AG04449 (cell line): ENCODE measurements around the gene ATP10B.

Experiments used
- CTCF ChIA-PET: fragments of 350-600 bp; formaldehyde crosslinking; extraction: SDS; loops from one replicate; lab custom pipeline; 2021; ENCODE audit warnings: antibody characterized with exemption; lab: Yijun Ruan, JAX
- POLR2A ChIA-PET: fragments of 400-600, 350-600 bp; formaldehyde crosslinking; extraction: SDS; loops from one replicate; lab custom pipeline; 2020; ENCODE audit warnings: antibody characterized with exemption, inconsistent platforms; lab: Yijun Ruan, JAX
- DNase-seq: peaks from one replicate; pipeline ENCODE4 v3.0.0-alpha.2; 2010; ENCODE audit warnings: low read depth, low spot score
- H3K4me3 ChIP-seq: 2 replicates; pipeline ENCODE4 v1.5.1; 2011; ENCODE audit warnings: low read depth, mild to moderate bottlenecking, control low read depth, low read length
- CTCF ChIP-seq: IDR thresholded peaks from one replicate; pipeline ENCODE4 v1.5.1; 2011; ENCODE audit warnings: mild to moderate bottlenecking, moderate library complexity, low read length, control low read depth, inconsistent platforms; ENCODE audit not compliant: insufficient read depth; ENCODE audit errors: missing control alignments

Gene ATP10B

GRCh38 chr5:160521392-160521663 is 330.7 kb downstream of the ATP10B start:
- DNase-seq = no peak
- no peak for TF ChIP-seq CTCF
- H3K4me3 ChIP-seq = no peak overlapping the region
- POLR2A ChIA-PET = no interaction called here
- CTCF ChIA-PET = no interaction called here

- no peak overlapping the region for H3K4me3 ChIP-seq
- ChIA-PET POLR2A (no interaction called here), CTCF (interaction anchor here (1.5 to 1.6 kb wide), 2 partner anchors 11 to 13 kb away, joined by 4 to 5 read pairs; no protein-coding TSS in a partner anchor)
- TF ChIP-seq CTCF = no peak
- no peak for DNase-seq
Measured at GRCh38 chr5:160520609-160521391, 331.2 kb downstream of the ATP10B start.

GRCh38 chr5:160516696-160517530 is 335.1 kb downstream of the ATP10B start:
- H3K4me3 ChIP-seq = no peak overlapping the region
- no peak for DNase-seq
- CTCF ChIA-PET = interaction anchor here (2.2 kb wide), 1 partner anchor 9 kb away, joined by 5 read pairs; no protein-coding TSS in a partner anchor
- TF ChIP-seq CTCF = no peak
- POLR2A ChIA-PET = no interaction called here

- no peak overlapping the region for H3K4me3 ChIP-seq
- ChIA-PET POLR2A (no interaction called here), CTCF (no interaction called here)
- no peak for TF ChIP-seq CTCF
- no peak for DNase-seq
Measured at GRCh38 chr5:160514866-160515265, 337.1 kb downstream of the ATP10B start.

GRCh38 chr5:160514191-160514590 is 337.8 kb downstream of the ATP10B start:
- no peak overlapping the region for H3K4me3 ChIP-seq
- ChIA-PET CTCF (no interaction called here), POLR2A (no interaction called here)
- DNase-seq = no peak
- TF ChIP-seq CTCF = no peak

GRCh38 chr5:160513485-160513884 is 338.5 kb downstream of the ATP10B start:
- POLR2A ChIA-PET = no interaction called here
- CTCF ChIA-PET = no interaction called here
- H3K4me3 ChIP-seq = no peak overlapping the region
- DNase-seq = no peak
- TF ChIP-seq CTCF = no peak
